HFF-Myc (cell line): ENCODE results near the gene SP100.
"Not testable (repeated sequence)": the region's sequence is repeated elsewhere in the genome, so short reads cannot be mapped to it uniquely, and the experiment has no call there.

Experiments
- DNase-seq: peaks from one replicate; pipeline ENCODE4 v3.0.0-alpha.2; 2011; ENCODE audit warnings: low read depth; ENCODE audit errors: extremely low read depth
- H3K4me3 ChIP-seq: replicated peaks from 2 replicates; pipeline ENCODE4 v1.5.1; 2011; ENCODE audit warnings: low read depth, mild to moderate bottlenecking, control low read depth, low read length
- CTCF ChIP-seq: IDR thresholded peaks from 2 replicates; pipeline ENCODE4 v1.5.1; 2012; ENCODE audit warnings: mild to moderate bottlenecking, low read depth, low read length, control low read depth; ENCODE audit errors: missing control alignments

SP100 gene

GRCh38 chr2:230400454-230400853, 15.5 kb upstream of the SP100 start:
- no peak for TF ChIP-seq CTCF
- DNase-seq, result no peak
- no peak overlapping the region for H3K4me3 ChIP-seq

- not testable (repeated sequence) for DNase-seq
Observed at GRCh38 chr2:230401026-230401425, 15.0 kb upstream of the SP100 start.

GRCh38 chr2:230403746-230404145, 12.3 kb upstream of the SP100 start:
- H3K4me3 ChIP-seq, result no peak overlapping the region
- DNase-seq, result no peak
- no peak for TF ChIP-seq CTCF

More at GRCh38 chr2:230401026-230401425, 15.0 kb upstream of the SP100 start:
- not testable (repeated sequence) for H3K4me3 ChIP-seq

GRCh38 chr2:230405824-230406223, 10.2 kb upstream of the SP100 start:
- H3K4me3 ChIP-seq, result no peak overlapping the region
- no peak for TF ChIP-seq CTCF
- DNase-seq, result no peak

GRCh38 chr2:230408244-230408842, 7.7 kb upstream of the SP100 start:
- no peak for TF ChIP-seq CTCF
- H3K4me3 ChIP-seq, result no peak overlapping the region
- DNase-seq, result no peak

- not testable (repeated sequence) for DNase-seq
Observed at GRCh38 chr2:230409316-230409715, 6.7 kb upstream of the SP100 start.

GRCh38 chr2:230410263-230410662, 5.7 kb upstream of the SP100 start:
- no peak for TF ChIP-seq CTCF
- H3K4me3 ChIP-seq, result no peak overlapping the region
- no peak for DNase-seq

More at GRCh38 chr2:230409316-230409715, 6.7 kb upstream of the SP100 start:
- H3K4me3 ChIP-seq, result not testable (repeated sequence)

GRCh38 chr2:230410861-230411569, 5.0 kb upstream of the SP100 start:
- TF ChIP-seq CTCF, result no peak
- H3K4me3 ChIP-seq, result peak overlapping the region; percentile 57
- no peak for DNase-seq
